Loucy (cell line): ENCODE data around the gene TBC1D7.

Experiments used
- H2AFZ ChIP-seq: fragments of 200-600 bp; sonication (generic); 2 replicates; pipeline ENCODE4 v1.6.0; 2016; ENCODE audit warnings: antibody characterized with exemption, mild to moderate bottlenecking, low read length, moderate library complexity
- H3F3A ChIP-seq: fragments of 200-600 bp; 2 replicates; pipeline ENCODE4 v1.6.0; 2016; ENCODE audit warnings: antibody characterized with exemption, low read depth, mild to moderate bottlenecking
- H3K27me3 ChIP-seq: fragments of 200-600 bp; sonication (generic); 2 replicates; pipeline ENCODE4 v1.6.1; 2014; ENCODE audit warnings: low read length, mild to moderate bottlenecking; ENCODE audit not compliant: insufficient read depth, poor library complexity, severe bottlenecking
- H3K36me3 ChIP-seq: fragments of 200-600 bp; sonication (generic); 2 replicates; pipeline ENCODE4 v1.6.1; 2016; ENCODE audit warnings: low read length; ENCODE audit not compliant: insufficient read depth
- H3K4me1 ChIP-seq: fragments of 200-600 bp; sonication (generic); 2 replicates; pipeline ENCODE4 v1.5.1; 2014; ENCODE audit warnings: low read length, mild to moderate bottlenecking; ENCODE audit not compliant: insufficient read depth, poor library complexity, severe bottlenecking
- H3K4me2 ChIP-seq: fragments of 200-600 bp; sonication (generic); 2 replicates; pipeline ENCODE4 v1.6.0; 2014; ENCODE audit warnings: antibody characterized with exemption, low read length, low read depth, mild to moderate bottlenecking; ENCODE audit not compliant: poor library complexity, severe bottlenecking
- H3K4me3 ChIP-seq: fragments of 200-600 bp; sonication (generic); 2 replicates; pipeline ENCODE4 v1.5.1; 2014; ENCODE audit warnings: low read length, mild to moderate bottlenecking, mixed read lengths; ENCODE audit not compliant: poor library complexity, severe bottlenecking
- H3K79me2 ChIP-seq: fragments of 200-600 bp; sonication (generic); 2 replicates; pipeline ENCODE4 v1.6.1; 2014; ENCODE audit warnings: low read length; ENCODE audit not compliant: insufficient read depth
- H3K9ac ChIP-seq: fragments of 200-600 bp; sonication (generic); 2 replicates; pipeline ENCODE4 v1.6.0; 2014; ENCODE audit warnings: mild to moderate bottlenecking, low read depth, low read length, moderate library complexity; ENCODE audit not compliant: poor library complexity, severe bottlenecking
- H3K9me2 ChIP-seq: fragments of 200-600 bp; sonication (generic); replicated peaks from 2 replicates; pipeline ENCODE4 v1.6.1; 2016; ENCODE audit warnings: low read depth, low read length, mixed read lengths
- H3K9me3 ChIP-seq: fragments of 200-600 bp; sonication (generic); 2 replicates; pipeline ENCODE4 v1.6.1; 2014; ENCODE audit warnings: mild to moderate bottlenecking, antibody characterized with exemption, low read length, low read depth; ENCODE audit not compliant: insufficient read depth
- H4K20me1 ChIP-seq: fragments of 200-600 bp; sonication (generic); 2 replicates; pipeline ENCODE4 v1.6.0; 2014; ENCODE audit warnings: antibody characterized with exemption, low read length, mild to moderate bottlenecking; ENCODE audit not compliant: insufficient read depth, poor library complexity, severe bottlenecking
- EZH2phosphoT487 ChIP-seq: fragments of 200-600 bp; IDR thresholded peaks from 2 replicates; pipeline ENCODE4 v1.6.1; 2018; ENCODE audit warnings: antibody characterized with exemption, mild to moderate bottlenecking, moderate library complexity, borderline replicate concordance
- TF ChIP-seq, protein P1 (sequence below): fragments of 200-600 bp; sonication (generic); conservative IDR thresholded peaks from 2 replicates; pipeline ENCODE4 v1.5.1; 2014; ENCODE audit warnings: mild to moderate bottlenecking, antibody characterized with exemption, low read length

The TBC1D7 gene

GRCh38 chr6:13318821-13319220, 9.5 kb downstream of the TBC1D7 start:
- Histone ChIP-seq H3K27me3 (no peaks in the 10 kb centered on the region), H3K4me2 (no peak overlapping the region), H3K4me3 (no peak overlapping the region), H4K20me1 (no peaks in the 10 kb centered on the region), H3F3A (no peaks in the 10 kb centered on the region), H3K9me3 (no peaks in the 10 kb centered on the region), H3K79me2 (no peaks in the 10 kb centered on the region), H3K9me2 (no peaks in the 10 kb centered on the region), H2AFZ (no peak overlapping the region), H3K4me1 (no peaks in the 10 kb centered on the region), H3K9ac (no peak overlapping the region), H3K36me3 (peaks cover 66% of the 10 kb centered on the region)
- TF ChIP-seq, protein P1, sequence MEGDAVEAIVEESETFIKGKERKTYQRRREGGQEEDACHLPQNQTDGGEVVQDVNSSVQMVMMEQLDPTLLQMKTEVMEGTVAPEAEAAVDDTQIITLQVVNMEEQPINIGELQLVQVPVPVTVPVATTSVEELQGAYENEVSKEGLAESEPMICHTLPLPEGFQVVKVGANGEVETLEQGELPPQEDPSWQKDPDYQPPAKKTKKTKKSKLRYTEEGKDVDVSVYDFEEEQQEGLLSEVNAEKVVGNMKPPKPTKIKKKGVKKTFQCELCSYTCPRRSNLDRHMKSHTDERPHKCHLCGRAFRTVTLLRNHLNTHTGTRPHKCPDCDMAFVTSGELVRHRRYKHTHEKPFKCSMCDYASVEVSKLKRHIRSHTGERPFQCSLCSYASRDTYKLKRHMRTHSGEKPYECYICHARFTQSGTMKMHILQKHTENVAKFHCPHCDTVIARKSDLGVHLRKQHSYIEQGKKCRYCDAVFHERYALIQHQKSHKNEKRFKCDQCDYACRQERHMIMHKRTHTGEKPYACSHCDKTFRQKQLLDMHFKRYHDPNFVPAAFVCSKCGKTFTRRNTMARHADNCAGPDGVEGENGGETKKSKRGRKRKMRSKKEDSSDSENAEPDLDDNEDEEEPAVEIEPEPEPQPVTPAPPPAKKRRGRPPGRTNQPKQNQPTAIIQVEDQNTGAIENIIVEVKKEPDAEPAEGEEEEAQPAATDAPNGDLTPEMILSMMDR: no peak
- no peak for TF ChIP-seq EZH2phosphoT487

DNA sequence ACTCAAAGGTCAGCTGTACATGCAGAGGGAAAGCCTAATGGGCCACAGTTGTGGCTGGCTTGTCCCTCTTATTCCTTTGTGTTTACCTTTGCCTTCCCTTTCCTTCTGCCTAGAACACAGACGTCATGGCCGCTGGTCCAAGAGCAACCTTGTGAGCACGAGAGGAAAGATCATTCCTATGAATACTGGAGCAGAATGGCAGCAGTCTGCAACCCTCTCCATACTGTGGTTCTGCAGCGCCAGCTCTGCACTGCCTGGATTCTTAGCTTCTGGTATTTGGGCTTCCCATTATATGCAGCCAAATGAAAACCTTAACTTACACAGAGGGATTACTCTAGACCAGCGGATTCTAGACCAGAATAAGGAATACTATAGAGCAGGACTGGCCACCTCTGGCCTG, 12.4 kb downstream of the TBC1D7 start:
- H3K36me3 ChIP-seq: peaks cover 73% of the 10 kb centered on the region; the same call in 1 of the 2 replicates
- no peak for TF ChIP-seq EZH2phosphoT487
- TF ChIP-seq, protein P1: no peak
- H3F3A ChIP-seq: no peaks in the 10 kb centered on the region

GRCh38 chr6:13314806-13315205, 13.5 kb downstream of the TBC1D7 start:
- Histone ChIP-seq H3K4me3 (no peak overlapping the region), H3K9me2 (no peaks in the 10 kb centered on the region), H3K9ac (no peak overlapping the region), H3K4me2 (no peak overlapping the region), H3K27me3 (no peaks in the 10 kb centered on the region), H3K79me2 (no peaks in the 10 kb centered on the region), H3F3A (no peaks in the 10 kb centered on the region), H3K36me3 (peaks cover 66% of the 10 kb centered on the region; the same call in 1 of the 2 replicates), H3K9me3 (no peaks in the 10 kb centered on the region), H4K20me1 (no peaks in the 10 kb centered on the region), H3K4me1 (no peaks in the 10 kb centered on the region), H2AFZ (no peak overlapping the region)
- TF ChIP-seq, protein P1: no peak
- no peak for TF ChIP-seq EZH2phosphoT487

More for the DNA sequence above, 12.4 kb downstream of the TBC1D7 start:
- Histone ChIP-seq H3K27me3 (no peaks in the 10 kb centered on the region), H3K79me2 (no peaks in the 10 kb centered on the region), H3K4me1 (no peaks in the 10 kb centered on the region), H3K9me2 (no peaks in the 10 kb centered on the region), H3K9ac (no peak overlapping the region), H4K20me1 (no peaks in the 10 kb centered on the region), H2AFZ (no peak overlapping the region), H3K9me3 (no peaks in the 10 kb centered on the region), H3K4me2 (no peak overlapping the region), H3K4me3 (no peak overlapping the region)
